ENCODE results near the gene INSM1.

INSM1 gene

GRCh38 chr20:20329564-20329963 lies 38.3 kb upstream of the INSM1 start:
- H3K4me3 ChIP-seq (replicated peaks in 1 of 2; ENCODE audit: low read depth in 2 of 2, low read length in 2 of 2): no peak overlapping the region
- TF ChIP-seq CTCF (IDR thresholded peaks at IDR 0.05; ENCODE audit: low read depth, low read length): no peak
- no peak for DNase-seq (ENCODE audit: low read depth in 2 of 2)

DNA sequence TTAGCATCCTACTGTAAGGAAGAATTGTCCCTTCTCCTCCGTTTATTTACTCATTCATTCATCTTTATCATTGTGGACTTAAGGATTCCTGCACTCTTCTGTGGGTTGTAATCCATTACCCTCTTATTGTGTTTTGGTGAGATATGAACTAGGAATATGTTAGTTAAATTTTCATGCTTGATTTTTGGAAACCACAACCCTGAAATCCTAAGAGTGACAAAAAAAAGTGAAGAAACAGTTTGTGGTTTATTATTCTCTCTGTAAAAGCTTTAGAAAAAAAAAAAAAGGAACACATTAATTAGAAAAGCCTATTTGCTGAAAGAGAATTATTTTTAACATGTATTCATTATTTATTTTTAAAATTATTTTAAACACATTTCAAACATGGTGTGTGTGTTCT lies 36.7 kb upstream of the INSM1 start:
- TF ChIP-seq CTCF (IDR thresholded peaks at IDR 0.05; ENCODE audit: low read depth, low read length): no peak
- no peak for DNase-seq (ENCODE audit: low read depth in 2 of 2)
- H3K4me3 ChIP-seq (replicated peaks in 1 of 2; ENCODE audit: low read depth in 2 of 2, low read length in 2 of 2): no peak overlapping the region

- no peak for DNase-seq (ENCODE audit: low read depth in 2 of 2)
- H3K4me3 ChIP-seq (replicated peaks in 1 of 2; ENCODE audit: low read depth in 2 of 2, low read length in 2 of 2): no peak overlapping the region
- no peak for TF ChIP-seq CTCF (IDR thresholded peaks at IDR 0.05; ENCODE audit: low read depth, low read length)
These were observed 36.1 kb upstream of the INSM1 start for GRCh38 chr20:20331817-20332216.

GRCh38 chr20:20333866-20334265 lies 34.0 kb upstream of the INSM1 start:
- no peak for TF ChIP-seq CTCF (IDR thresholded peaks at IDR 0.05; ENCODE audit: low read depth, low read length)
- H3K4me3 ChIP-seq (replicated peaks in 1 of 2; ENCODE audit: low read depth in 2 of 2, low read length in 2 of 2): no peak overlapping the region
- no peak for DNase-seq (ENCODE audit: low read depth in 2 of 2)

DNA sequence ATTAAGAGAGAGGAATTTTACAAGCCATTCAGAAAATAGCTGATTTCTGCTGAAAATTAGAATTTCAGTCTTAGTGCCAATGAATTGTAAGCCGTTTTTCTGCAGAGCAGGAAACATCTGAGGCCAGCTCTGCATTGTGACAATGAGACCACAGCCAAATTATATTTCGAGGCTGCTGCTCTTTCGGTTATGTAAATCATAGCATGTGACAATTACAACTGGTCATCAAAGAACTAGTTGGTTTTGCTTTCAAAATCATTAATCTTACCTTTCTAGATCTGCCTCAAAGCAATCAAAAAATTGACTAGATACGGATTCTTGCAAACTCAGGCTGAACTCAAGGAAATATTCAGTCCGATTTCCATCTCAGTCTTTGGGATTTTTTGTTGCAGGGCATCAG lies 33.4 kb upstream of the INSM1 start:
- no peak overlapping the region for H3K4me3 ChIP-seq (replicated peaks in 1 of 2; ENCODE audit: low read depth in 2 of 2, low read length in 2 of 2)
- no peak for DNase-seq (ENCODE audit: low read depth in 2 of 2)
- TF ChIP-seq CTCF (IDR thresholded peaks at IDR 0.05; ENCODE audit: low read depth, low read length): no peak

DNA sequence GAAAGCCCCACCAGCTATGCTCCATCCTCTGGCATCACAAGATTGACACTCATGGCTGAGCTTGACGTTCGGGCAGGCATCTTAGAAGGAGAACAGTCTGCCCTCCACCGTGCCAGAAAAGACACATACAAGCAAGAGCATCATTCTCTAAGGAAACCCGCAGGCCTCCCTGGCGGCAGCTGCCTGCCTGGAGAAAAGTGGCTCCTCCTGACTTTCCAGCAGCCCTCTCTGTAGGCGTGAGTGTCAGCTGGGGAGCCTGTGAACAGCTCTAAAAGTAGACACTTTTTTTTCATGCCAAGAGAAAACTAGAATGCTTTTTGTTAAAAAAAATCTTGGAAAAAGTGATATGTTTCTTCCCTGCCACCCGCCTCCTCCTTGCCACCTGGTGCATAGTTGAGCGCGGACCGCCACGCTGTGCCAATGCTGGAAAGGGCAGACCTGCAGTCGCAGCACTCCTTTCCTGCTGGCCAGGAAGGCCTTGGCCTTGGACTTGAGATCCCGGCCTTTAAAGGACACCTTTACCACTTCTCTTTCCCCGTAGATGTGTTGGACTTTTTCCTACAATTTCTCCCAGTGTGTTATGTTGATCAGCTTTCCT lies 29.7 kb upstream of the INSM1 start:
- DNase-seq (ENCODE audit: low read depth in 2 of 2): no peak
- no peak for TF ChIP-seq CTCF (IDR thresholded peaks at IDR 0.05; ENCODE audit: low read depth, low read length)
- H3K4me3 ChIP-seq (replicated peaks in 1 of 2; ENCODE audit: low read depth in 2 of 2, low read length in 2 of 2): no peak overlapping the region

DNA sequence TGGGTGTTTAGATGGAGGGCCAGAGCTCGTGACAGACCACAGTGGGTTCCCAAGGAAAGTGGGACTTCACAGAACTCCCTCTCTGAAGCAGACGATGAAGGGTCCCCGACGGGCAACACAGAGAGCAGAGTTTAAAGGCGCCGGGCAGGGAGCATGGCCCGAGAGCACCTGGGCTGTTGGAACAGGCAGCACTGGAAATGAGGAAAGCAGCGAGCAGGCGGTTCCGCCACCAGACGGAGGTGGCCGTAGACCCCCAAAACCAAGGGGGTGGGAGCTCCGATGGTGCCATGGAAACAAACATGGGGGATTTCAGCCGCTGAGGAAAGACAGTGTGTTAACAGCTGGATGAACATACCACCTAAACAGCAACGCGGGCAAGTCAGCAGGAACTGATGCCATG lies 27.5 kb upstream of the INSM1 start:
- H3K4me3 ChIP-seq (replicated peaks in 1 of 2; ENCODE audit: low read depth in 2 of 2, low read length in 2 of 2): no peak overlapping the region
- TF ChIP-seq CTCF (IDR thresholded peaks at IDR 0.05; ENCODE audit: low read depth, low read length): no peak
- no peak for DNase-seq (ENCODE audit: low read depth in 2 of 2)
